NOMO-1 (cell line): ENCODE measurements around the gene HNF1B.

Source experiments
- DNase-seq, 2 experiments: peaks; one replicate each; lab custom pipeline; 2025; ENCODE audit not compliant: unreplicated experiment in 2 of 2; lab: John Stamatoyannopoulos, UW

The HNF1B gene

DNA sequence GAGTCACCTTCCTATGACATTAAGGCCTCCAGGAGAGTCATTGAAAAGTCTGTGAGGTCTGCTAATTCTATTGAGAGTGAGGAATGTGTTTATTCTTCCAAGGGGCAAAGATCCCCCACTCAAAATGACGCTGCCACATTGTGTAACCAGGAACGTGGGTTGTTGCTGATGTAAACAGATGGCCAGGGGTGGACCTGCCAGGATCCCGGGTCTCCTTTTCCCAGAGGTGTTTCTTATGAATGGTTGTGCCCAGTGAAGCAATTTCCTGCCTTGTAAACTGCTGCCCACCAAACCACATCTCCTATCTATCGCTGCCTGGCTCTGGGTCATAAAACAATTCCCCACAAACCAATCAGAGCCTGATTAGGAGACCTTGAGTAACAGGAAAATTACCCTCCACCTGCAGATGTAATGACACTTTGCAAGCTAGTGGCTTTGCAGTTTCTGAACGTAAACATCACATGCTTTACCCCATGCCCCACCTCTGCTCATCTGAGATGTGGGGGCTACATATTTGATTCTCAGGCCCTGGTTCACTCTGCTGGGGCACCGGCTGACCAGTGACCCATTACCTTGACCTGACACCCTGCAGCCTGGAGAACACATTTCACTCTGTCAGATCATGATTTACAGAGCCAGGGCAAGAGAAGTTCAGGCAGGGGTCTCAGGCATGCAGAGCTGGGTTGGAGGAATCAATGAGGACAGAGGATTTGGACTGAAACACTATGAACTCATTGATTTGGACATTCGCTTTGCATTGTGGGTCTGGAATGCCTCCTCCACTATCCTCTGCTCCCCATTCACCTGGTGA, 68.5 kb downstream of the HNF1B start:
- peak; percentile 35 to 36 for DNase-seq

DNA sequence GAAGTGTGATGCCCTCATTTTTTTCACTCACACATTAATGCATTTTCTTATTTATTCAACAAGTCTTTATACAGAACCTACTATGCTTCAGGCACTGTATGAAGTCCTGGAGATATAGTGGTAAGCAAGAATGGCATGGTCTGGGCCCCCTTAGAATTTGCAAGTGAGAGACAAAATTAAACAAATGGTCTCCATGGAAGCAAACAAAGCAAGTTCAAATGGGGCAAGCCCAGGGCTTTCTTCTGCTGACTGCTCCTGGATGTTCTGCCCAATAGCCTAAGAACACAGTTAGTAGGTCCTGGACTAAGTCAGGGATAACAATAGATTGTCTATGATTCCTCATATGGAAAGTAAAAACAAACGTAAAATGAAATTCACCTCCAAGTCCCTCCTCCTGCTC, 70.3 kb downstream of the HNF1B start:
- DNase-seq: no peak

DNA sequence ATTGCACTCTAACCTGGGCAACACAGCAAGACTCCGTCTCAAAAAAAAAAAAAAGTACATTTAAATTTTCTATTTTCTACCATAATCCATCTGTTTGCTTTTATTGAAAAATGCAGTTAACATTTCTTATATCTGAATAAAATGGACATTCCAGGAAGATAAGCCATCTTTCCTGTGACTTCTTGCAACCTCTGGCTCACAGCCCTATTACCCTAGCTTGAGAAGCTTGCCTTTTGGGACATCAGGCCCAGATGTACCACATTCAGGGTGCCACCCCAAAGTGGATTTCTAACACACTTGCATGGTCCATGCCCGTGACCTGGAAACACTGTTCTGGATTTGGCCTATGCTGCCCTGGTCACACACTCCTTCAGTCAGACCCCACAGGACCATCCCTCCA, 71.5 kb downstream of the HNF1B start:
- DNase-seq: no peak

DNA sequence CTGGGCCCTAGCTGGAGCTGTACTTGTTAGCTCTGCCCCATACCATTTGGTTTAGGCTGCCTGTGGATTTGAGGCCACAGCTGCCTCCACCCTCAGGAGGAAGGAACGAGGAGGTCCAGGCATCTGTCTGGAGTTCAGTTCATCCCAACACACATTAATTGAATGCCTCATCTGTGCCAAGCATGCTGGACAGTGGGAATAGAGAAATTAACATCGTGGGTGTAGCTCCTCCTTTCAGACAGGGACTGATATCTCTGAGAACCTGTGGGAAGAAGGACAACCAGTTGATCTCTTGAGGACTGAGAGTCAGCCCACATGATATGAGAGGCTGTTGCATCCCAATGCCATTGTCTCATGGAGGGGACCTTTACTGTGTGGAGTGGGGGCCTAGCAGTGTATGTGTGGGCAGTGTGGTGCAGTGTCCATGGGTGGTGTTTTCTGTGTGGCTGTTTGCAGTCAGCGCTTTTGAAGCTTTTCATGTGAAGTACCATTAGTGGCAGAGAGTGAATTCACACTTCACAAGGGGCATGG, 72.2 kb downstream of the HNF1B start:
- no peak for DNase-seq

DNA sequence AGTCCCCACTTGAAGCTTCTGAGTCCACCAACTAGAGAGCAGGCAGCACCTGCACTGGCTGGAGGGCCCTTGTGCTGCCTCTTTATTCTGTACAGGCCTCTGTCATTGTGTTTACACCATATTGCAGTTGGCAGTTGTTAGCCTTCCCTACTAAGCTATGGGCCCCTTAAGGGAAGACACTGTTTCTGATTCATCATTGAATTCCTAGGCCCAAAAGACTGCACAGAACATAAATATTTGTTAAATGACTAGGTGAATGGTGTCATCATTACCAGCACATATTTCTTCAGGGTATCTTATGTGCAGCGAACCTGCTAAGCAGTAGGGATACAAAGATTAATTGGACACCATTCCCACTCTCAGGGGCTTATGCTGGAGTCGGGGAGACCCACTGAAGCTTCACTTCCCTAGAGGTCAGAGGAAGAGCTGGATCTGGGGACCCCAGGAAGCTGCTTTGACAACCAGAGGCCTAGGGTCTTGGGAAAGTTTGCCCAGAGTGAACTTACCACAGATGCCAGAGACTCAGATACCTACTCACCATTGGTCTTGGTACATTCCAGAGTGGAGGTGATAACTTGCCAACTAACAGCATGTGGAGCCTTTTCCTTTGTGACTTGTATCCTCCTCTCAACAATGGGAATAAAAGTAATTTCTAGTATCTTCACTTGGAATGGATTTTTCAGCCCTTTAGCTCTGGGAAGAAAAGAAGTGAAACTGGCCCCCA, 72.9 kb downstream of the HNF1B start:
- no peak for DNase-seq

DNA sequence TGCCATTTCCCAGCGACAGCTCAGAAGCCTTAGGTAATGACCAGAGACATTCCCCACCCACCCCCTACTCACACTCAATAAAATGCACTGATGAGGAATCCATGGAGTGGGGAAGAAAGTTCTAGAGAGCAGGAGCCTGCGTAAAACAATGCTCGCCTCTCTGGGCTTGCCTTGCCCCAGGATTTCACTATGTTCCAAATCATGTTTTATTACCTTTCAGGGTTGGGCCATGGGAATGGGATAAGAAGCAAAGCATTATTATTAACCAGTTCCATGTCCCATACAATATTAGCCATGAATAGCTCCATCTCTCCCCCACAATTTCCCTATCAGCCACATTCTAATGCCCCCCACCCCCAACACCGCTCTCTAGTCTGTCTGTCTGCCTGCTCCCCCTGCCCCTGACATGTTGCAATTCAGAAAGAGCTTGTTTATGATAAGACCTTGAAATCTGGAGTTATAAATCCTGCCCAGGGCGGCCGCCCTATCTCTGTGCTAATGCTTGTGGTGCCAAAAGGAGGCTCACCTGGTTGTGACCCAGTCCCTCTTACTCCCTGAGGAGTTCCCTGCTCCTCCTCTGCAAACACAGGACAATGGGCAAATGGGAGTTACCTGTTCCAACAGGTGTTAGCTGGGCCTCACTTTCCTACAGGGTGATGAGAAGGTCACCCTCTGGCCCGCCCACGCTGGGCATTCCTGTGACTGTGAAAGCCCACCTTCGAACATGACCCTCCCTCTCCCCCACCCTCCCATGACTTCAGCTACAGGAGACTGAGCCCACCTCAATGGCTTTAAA, 73.6 kb downstream of the HNF1B start:
- no peak for DNase-seq

DNA sequence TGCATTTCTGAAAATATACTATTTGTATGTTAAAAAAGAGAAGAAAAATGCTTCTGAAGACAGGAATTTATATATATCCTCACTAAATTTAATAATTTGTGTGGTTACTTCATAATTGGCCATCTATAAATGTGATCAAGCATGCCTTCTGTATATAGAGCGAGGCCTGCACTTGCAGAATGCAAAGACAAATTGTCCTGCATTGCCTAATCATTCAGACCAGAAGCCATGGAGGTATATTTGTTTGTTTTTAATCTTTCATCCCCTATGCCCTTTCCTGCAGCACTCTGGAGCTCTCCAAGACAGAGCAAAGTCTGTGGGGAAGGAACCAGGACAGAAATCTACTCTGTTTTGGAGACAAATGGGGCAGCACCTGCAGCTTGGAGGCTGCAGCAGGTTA, 77.8 kb downstream of the HNF1B start:
- no peak for DNase-seq

DNA sequence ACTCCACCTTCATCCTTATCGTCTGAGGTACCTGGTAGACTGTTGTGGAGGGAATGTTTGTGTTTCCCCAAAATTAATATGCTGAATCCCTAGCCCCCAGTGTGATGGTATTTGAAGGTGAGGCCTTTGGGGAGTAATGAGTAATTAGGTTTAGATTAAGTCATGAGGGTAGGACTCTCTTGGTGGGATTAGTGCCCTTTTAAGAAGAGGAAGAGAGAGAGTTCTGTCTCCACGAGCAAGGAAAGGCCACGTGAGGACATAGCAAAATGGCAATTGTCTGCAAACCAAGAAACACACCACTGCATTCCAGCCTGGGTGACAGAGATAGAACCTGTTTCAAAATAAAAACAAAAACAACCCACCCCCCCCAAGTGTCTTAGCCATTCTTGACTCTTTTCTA, 80.6 kb downstream of the HNF1B start:
- no peak for DNase-seq

DNA sequence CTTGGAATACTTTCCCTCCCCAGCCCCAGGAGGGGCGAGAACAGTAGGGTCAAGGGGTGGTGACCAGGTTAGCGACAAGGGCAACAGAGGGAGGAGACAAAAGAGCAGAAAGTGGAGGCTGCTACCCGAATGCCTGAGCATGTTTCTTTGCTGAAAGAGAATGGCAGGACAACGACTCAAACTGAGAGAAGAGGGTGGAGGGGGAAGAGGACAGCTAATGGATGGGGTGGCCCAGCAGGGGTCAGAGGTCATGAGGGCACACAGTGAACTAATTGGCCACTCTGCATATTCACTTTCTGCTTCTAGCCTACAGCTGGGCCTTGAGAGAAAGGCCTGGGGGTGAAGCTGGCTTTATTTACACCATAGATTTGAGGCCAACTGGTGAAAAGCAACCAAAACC, 82.5 kb downstream of the HNF1B start:
- DNase-seq: no peak

DNA sequence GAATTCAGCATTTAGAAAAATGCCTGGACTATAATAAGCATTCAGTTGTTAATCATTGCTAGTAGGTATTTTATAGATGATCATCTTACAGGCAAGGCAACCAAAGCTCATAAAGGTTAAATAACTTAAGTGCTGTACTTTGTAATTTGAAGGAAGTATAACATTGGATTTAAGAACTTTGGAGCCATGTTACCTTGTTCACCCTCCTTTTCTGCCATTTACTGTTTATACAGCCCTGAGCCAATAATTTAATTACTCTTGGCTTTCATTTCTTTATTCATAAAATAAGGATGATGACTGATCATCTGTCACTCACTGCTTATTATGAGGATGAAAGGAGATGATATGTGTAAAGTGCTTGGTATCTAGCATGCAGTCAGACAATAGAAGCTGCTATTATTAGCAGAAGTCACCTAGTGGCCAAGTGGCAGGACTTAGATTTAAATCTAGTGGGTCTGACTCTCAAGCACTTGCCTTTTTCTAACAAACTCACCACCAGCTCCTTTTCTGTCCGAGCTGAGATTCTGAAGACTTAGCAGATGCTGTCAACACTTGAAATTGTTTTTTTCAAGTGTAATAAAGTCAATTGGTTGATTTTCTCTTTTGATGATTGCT, 83.4 kb downstream of the HNF1B start:
- DNase-seq: peak in 1 of 2 experiments; percentile 16

DNA sequence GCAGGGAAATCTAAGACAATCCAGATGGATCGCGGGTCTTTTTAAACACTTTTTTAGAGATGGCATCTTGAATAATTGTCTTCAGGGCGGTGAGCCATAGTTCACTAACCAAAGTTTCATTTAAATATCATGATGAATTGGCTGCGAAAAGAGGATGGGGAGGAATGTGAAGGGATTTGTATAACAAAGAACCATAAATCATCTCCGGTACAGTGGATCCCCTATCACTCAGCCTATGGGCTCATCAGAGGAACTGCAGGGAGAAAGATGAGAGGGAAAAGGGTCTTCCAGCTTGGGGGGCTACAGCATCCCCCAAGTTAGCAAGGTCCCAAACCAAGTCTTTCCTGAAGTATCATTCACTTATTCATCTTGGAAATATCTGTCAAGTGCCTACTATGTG, 84.9 kb downstream of the HNF1B start:
- no peak for DNase-seq

DNA sequence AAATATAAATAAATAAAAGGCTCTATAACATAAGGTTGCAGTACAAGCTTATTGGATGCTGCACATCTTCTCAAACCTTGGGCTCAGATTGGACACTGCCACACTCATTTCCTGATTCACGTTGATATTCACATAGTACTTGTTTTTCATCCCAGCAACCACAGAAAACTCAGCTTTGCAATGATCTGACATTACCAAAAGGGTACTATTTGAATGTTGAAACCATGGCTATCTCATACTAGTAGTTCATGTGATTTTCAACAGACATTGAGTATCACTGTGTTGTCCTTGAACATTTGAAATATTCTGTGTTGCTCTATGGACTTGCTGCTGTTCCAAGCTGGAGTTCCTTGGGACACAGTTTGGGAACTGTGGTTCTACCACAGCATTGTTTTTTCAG, 87.7 kb downstream of the HNF1B start:
- DNase-seq: no peak

DNA sequence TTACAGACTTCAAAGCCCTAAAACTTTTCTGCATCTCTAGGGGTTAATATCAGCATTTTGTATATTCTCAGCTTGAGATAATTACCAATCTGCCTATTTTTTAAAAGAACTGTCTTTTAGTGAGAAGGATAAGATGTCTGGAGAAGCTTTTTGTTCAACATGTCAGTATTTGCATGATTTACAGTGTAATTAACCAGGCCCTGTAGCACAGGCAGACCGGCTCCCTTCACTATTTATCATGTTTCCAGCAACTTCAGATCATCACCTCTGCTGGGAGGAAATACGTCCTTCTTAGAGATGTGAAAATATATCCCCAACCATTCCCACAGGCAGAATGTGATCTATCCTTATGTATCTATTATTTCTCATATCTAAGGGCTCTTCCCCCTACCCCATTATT, 93.0 kb downstream of the HNF1B start:
- DNase-seq: no peak

DNA sequence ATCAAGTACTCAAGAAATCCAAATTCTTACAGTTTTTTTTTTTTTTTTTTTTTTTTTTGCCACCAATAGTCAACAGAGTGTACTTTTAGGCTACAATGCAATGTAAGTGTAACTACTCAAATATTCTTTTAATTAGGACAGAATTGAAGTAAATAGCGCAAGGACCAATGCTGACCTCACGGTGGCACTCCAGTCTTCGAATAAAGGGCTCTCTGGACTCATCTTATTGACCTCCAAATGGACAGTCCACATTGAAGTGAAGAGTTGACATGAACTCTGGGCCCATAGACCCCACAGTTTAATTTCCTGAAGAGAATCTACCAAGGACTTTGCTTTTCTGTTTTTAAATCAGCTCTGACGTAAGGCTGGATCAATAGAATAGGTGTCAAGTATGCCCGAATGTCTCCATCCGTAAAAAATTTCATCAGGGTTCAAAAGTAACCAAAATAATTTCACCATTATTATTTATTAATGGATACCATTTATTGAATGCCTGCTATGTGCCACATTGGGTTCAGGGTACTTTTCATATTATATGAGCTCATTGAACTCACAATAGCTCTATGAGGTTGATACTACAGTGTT, 94.3 kb downstream of the HNF1B start:
- DNase-seq: no peak

DNA sequence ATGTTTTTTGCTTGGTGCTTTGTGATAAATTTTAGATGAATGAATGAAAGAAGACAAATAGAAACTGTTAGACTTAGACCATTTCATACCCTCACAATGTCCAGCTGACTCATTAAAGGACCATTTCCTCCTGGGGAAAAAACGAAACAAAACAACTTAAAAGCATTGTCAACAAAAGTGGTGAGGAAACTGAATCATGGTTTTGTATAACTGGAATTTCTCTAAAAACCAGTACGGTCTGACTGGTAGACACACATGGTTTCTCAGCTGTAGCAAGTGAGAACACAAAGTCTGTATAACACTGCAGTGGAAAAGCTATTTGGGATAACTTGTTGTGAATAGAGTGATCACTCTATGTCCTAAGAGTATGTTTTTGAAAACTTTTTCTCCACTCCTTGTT, 96.3 kb downstream of the HNF1B start:
- no peak for DNase-seq

DNA sequence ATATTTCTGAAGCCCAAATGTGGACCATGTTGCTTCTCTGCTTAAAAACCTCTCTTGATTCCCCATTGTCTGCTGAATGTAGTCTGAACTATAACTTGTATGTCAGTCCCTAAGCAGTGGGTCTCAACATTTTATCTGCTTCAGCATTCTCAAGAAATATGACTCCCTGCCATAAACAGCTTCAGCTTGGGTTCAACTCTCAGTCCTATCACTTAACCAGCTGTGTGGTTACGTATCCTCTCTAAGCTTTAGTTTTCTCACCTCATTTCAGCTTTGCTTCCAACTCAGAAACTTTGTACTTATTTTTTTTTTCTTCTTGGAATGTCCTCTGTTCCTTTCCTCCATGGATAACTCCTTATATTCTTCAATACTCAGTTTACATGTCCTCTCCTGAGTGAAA, 97.0 kb downstream of the HNF1B start:
- DNase-seq: no peak

DNA sequence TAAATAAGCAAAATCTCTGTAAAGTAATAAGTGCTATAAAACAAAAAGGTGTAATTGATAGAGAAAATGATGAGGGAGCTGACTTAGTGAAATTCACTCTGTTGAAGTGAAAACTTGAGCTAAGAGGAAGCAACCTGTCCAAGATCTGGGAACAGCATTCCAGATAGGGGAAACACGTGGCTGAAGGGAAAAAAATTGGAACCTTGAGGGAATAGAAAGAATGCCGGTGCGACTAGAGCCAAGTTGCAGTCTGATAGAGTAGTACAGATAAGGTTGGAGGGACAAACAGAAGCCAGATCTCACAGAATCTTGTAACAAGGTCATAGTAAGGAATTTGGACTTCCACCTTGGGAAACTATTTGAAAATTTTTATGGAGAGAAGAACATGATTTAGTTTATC, 101.0 kb downstream of the HNF1B start:
- DNase-seq: no peak

DNA sequence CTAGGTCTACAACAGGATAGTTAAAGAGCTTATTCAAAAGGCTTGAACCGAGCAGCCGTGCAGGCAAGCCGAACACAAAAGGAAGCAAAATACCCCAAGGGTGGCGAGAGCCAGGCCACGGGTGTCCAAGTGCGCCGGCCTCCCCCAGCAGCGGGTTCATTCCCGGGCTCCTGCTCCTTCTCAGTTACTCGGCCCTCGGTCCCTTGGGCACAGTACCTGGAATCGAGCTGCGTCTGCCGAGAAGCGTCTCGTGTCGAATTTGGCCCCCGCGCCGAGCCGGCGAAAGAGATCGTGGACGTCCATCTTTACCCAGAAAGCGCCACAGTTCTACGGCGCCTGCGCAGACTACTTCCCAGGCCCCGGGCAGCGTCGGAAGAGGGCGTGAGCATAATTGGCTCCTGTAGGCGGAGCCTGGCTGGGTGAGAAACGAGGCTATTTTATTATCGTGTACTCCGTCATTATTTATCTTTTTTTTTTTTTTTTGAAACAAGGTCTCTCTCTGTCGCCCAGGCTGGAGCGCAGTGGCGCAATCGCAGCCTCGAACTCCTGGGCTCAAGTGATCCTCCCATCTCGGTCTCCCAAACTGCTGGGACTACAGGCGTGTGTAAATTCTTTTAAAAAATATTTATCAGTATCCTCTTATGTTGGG, 101.6 kb downstream of the HNF1B start, which contains the start of gene DDX52:
Gene DDX52, minus strand, starts transcription at position 329 of the 649 bp plus-strand sequence. Its CDS starts 26 bp downstream, at position 303.
- peak; percentile 88 to 89 for DNase-seq

DNA sequence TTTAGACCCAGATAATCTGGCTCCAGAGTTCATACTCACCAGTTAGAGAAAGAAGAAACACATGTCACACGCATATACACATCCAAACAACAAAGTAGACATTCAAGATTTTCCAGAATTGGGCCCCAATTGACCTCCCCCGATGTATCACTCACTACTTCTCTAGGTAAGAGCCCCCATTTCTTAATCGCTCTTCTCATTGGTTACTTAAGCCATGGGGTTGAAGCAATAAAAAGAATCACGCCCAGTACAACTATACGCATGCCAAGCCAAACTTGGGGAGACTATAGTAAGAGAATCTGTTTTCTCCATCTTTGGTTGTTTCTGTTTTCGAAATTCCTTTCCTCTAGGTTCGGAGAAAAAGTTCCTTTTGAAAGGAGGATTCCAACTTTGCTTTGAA, 102.2 kb downstream of the HNF1B start:
- DNase-seq: peak in 1 of 2 experiments; percentile 30

DNA sequence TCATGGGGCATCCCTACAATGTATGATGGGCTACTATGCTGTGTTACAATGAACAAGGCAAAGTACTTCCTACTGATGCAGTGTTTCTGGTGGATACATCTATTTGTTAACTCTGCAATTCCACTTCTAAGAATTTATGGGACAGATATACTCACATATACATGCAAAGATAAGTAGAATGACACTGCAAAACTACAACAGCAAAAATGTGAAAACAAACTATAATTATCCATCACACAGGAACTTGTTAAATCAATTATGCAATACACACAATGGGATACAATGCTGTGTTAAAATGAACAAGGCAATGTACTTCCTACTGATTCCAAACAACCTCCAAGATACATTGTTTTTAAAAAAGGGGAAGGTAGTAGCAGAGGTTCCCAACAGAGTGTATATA, 104.8 kb downstream of the HNF1B start:
- DNase-seq: no peak
